Breast epithelium (tissue), 3 donors: ENCODE data around the gene SEMA4C.

Experiments
- CTCF ChIP-seq, 3 donors: fragments of 450-650 bp; IDR thresholded peaks; one replicate each; pipeline ENCODE4 v1.5.1; 2016 to 2017; ENCODE audit warnings: antibody characterized with exemption in 3 of 3, mild to moderate bottlenecking in 3 of 3, moderate library complexity in 3 of 3
- POLR2A ChIP-seq: fragments of 450-650 bp; IDR thresholded peaks from one replicate; pipeline ENCODE4 v1.6.1; 2016; ENCODE audit warnings: antibody characterized with exemption, mild to moderate bottlenecking, moderate library complexity

- no peak for TF ChIP-seq CTCF (IDR thresholded peaks at IDR 0.05)
- no peak for TF ChIP-seq POLR2A
These were observed 30.5 kb downstream of the SEMA4C start for GRCh38 chr2:96839293-96839874.
